HEK293T (cell line): Measurements from ENCODE around the gene FAM20C.

Experiments
- CTCF ChIA-PET: fragments of 350-600 bp; formaldehyde crosslinking; extraction: SDS; loops from one replicate; lab custom pipeline; 2021; ENCODE audit warnings: antibody characterized with exemption, inconsistent platforms; lab: Yijun Ruan, JAX
- POLR2A ChIA-PET: fragments of 350-600 bp; formaldehyde crosslinking; extraction: SDS; loops from one replicate; lab custom pipeline; 2020; ENCODE audit warnings: antibody characterized with exemption, inconsistent platforms; lab: Yijun Ruan, JAX
- DNase-seq: peaks from one replicate; pipeline ENCODE4 v3.0.0; 2012; ENCODE audit warnings: mixed read lengths; ENCODE audit errors: extremely low spot score
- ARNT ChIP-seq: fragments of 450-650 bp; IDR thresholded peaks from 2 replicates; pipeline ENCODE4 v1.6.1; 2017; ENCODE audit warnings: mild to moderate bottlenecking
- BHLHE40 ChIP-seq: fragments of 450-650 bp; IDR thresholded peaks from 2 replicates; pipeline ENCODE4 v1.6.1; 2016; ENCODE audit warnings: mild to moderate bottlenecking, moderate library complexity, borderline replicate concordance
- CTBP1 ChIP-seq: fragments of 450-650 bp; IDR thresholded peaks from 2 replicates; pipeline ENCODE4 v1.6.1; 2016; ENCODE audit warnings: borderline replicate concordance
- ELF4 ChIP-seq: fragments of 450-650 bp; IDR thresholded peaks from 2 replicates; pipeline ENCODE4 v1.6.1; 2017; ENCODE audit warnings: antibody characterized with exemption
- FOXA1 ChIP-seq: fragments of 450-650 bp; IDR thresholded peaks from 2 replicates; pipeline ENCODE4 v1.6.1; 2016; ENCODE audit warnings: mild to moderate bottlenecking
- FOXK2 ChIP-seq: fragments of 450-650 bp; IDR thresholded peaks from 2 replicates; pipeline ENCODE4 v1.6.1; 2016; ENCODE audit warnings: mild to moderate bottlenecking
- FOXM1 ChIP-seq: fragments of 450-650 bp; IDR thresholded peaks from 2 replicates; pipeline ENCODE4 v1.6.1; 2017; ENCODE audit warnings: mild to moderate bottlenecking, borderline replicate concordance
- HDGF ChIP-seq: fragments of 450-650 bp; IDR thresholded peaks from 2 replicates; pipeline ENCODE4 v1.6.1; 2017; ENCODE audit warnings: antibody characterized with exemption, borderline replicate concordance
- L3MBTL2 ChIP-seq: fragments of 450-650 bp; conservative IDR thresholded peaks from 2 replicates; pipeline ENCODE4 v1.6.1; 2016; ENCODE audit warnings: mild to moderate bottlenecking
- LEF1 ChIP-seq: fragments of 450-650 bp; IDR thresholded peaks from 2 replicates; pipeline ENCODE4 v1.6.1; 2017; ENCODE audit warnings: mild to moderate bottlenecking, borderline replicate concordance
- NFRKB ChIP-seq: fragments of 450-650 bp; IDR thresholded peaks from 2 replicates; pipeline ENCODE4 v1.6.1; 2016; ENCODE audit warnings: mild to moderate bottlenecking, moderate library complexity
- PKNOX1 ChIP-seq: fragments of 450-650 bp; IDR thresholded peaks from 2 replicates; pipeline ENCODE4 v1.6.1; 2016
- SP1 ChIP-seq: fragments of 450-650 bp; IDR thresholded peaks from 2 replicates; pipeline ENCODE4 v1.6.1; 2017
- SUZ12 ChIP-seq: fragments of 450-650 bp; IDR thresholded peaks from 2 replicates; pipeline ENCODE4 v1.6.1; 2016; ENCODE audit warnings: mild to moderate bottlenecking
- TARDBP ChIP-seq: fragments of 450-650 bp; IDR thresholded peaks from 2 replicates; pipeline ENCODE4 v1.6.1; 2016
- ZNF384 ChIP-seq: fragments of 450-650 bp; IDR thresholded peaks from 2 replicates; pipeline ENCODE4 v1.6.1; 2016

Gene FAM20C

GRCh38 chr7:247181-247580, 54.8 kb downstream of the FAM20C start:
- ChIA-PET CTCF (no interaction called here), POLR2A (no interaction called here)
- DNase-seq = no peak
- TF ChIP-seq ARNT (no peak), FOXK2 (no peak), BHLHE40 (no peak), CTBP1 (no peak), FOXA1 (no peak), ELF4 (no peak), PKNOX1 (no peak), SUZ12 (no peak), TARDBP (no peak), L3MBTL2 (no peak), SP1 (no peak), LEF1 (no peak), FOXM1 (no peak), HDGF (no peak), NFRKB (no peak), ZNF384 (no peak)

DNA sequence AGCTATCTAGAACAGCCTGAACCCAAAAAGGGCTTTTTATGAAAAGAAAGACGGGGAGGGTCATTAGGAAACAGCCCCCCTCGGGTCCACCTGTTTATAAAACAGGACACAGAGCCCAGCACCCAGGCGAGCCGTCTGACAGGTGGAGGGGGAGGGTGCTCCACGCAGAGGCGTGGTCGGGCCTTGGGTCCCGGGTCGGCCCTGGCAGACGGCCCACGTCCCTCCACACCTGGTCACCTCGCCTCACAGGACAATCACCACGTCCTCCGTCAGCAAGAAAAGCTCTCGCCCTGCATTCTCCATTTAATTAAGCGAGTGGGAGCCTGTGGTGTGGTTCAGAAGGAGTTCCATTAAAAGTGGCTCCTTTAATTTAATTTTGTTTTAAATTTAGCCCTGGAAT, 55.3 kb downstream of the FAM20C start:
- ChIA-PET POLR2A (no interaction called here), CTCF (no interaction called here)
- TF ChIP-seq SUZ12 = no peak
- TF ChIP-seq ELF4 = no peak
- no peak for TF ChIP-seq HDGF
- TF ChIP-seq BHLHE40 = no peak
- TF ChIP-seq TARDBP = no peak
- no peak for TF ChIP-seq NFRKB
- no peak for TF ChIP-seq SP1
- no peak for TF ChIP-seq ZNF384
- no peak for TF ChIP-seq L3MBTL2
- TF ChIP-seq FOXA1 = no peak
- TF ChIP-seq FOXK2 = no peak
- TF ChIP-seq CTBP1 = no peak
- no peak for DNase-seq

DNA sequence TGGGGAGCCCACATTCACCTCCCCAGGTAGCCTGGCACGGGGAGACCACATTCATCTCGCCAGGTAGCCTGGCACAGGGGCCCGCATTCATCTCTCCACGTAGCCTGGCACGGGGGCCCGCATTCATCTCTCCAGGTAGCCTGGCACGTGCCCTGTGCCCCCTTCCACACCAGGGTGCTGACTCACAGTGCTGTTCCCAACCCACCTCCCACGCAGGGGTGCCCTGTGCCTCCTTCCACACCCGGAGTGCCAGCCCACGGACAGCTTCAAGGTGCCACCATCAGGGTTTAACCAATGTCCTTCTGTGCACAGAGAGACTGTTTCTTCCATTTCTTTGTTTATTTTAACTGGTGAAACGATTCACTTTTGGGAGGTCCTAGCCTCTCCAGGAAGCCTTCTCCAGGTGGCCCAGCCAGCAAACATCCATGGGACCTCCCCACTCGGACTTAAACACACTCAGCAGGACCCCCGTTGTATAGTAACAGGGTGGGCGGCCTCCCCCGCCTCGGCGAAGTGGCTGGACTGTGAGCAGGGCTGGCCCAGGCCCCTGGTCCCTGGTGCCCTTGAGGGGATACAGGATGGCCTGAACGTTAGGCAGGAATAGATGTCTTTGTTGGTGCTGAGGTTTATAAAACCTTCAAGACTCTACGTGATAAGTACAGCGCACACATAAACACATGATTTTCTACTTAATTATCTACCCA, 56.5 kb downstream of the FAM20C start:
- DNase-seq = no peak
- TF ChIP-seq ELF4 = no peak
- no peak for TF ChIP-seq FOXA1
- no peak for TF ChIP-seq FOXK2
- TF ChIP-seq ARNT = no peak
- TF ChIP-seq NFRKB = no peak
- no peak for TF ChIP-seq SUZ12
- TF ChIP-seq BHLHE40 = no peak
- TF ChIP-seq PKNOX1 = no peak
- TF ChIP-seq L3MBTL2 = no peak
- no peak for TF ChIP-seq TARDBP
- TF ChIP-seq FOXM1 = no peak
- no peak for TF ChIP-seq HDGF
- TF ChIP-seq CTBP1 = no peak
- TF ChIP-seq SP1 = no peak
- CTCF ChIA-PET = no interaction called here
- POLR2A ChIA-PET = no interaction called here

DNA sequence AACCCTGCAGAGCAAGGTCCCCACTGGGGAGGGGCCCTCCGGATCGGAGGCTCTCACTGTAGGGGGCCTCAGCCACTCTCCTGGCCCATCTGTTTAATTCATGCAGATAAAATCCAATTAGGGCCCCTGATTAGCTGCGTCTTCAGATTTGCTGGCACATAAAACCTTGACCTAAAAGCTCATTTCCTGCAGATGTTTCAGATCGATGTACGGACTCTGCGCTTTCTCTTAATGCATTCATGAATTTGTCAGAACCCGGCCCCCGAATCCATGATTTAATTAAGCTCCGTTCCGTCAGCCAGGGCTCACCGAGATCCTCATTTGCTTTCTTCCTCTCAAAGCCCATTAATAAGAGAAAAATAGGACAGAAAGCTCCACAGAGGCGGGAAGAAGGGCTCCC, 57.6 kb downstream of the FAM20C start:
- CTCF ChIA-PET = no interaction called here
- POLR2A ChIA-PET = no interaction called here
- TF ChIP-seq FOXM1 = no peak
- TF ChIP-seq ZNF384 = no peak
- no peak for TF ChIP-seq TARDBP
- no peak for TF ChIP-seq L3MBTL2
- no peak for TF ChIP-seq FOXK2
- TF ChIP-seq HDGF = no peak
- no peak for TF ChIP-seq NFRKB
- no peak for TF ChIP-seq ELF4
- TF ChIP-seq SP1 = no peak
- DNase-seq = no peak

- ChIA-PET POLR2A (no interaction called here), CTCF (no interaction called here)
- no peak for DNase-seq
- no peak for TF ChIP-seq ZNF384
- no peak for TF ChIP-seq CTBP1
- TF ChIP-seq ELF4 = no peak
- TF ChIP-seq PKNOX1 = no peak
- TF ChIP-seq HDGF = no peak
- no peak for TF ChIP-seq ARNT
These were observed 58.2 kb downstream of the FAM20C start for GRCh38 chr7:250523-250922.

DNA sequence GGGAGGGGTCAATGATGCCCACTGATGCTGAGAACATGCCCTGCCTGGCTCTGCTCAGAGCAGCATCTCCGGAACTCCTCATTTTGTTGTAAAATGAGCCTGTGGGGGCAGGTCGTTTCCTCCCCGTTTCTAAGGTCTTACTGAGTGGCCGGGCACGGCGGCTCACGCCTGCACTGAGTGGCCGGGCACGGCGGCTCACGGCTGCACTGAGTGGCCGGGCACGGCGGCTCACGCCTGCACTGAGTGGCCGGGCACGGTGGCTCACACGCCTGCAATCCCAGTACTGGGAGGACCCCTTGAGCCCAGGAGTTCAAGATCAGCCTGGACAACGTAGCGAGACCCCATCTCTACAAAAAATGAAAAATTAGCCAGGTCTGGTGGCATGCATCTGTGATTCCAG, 58.6 kb downstream of the FAM20C start:
- DNase-seq = no peak
- POLR2A ChIA-PET = no interaction called here
- TF ChIP-seq ELF4 (no peak), LEF1 (no peak), FOXK2 (no peak), FOXM1 (no peak), SUZ12 (no peak), BHLHE40 (no peak), FOXA1 (no peak), ARNT (no peak), SP1 (no peak), ZNF384 (no peak), TARDBP (no peak), NFRKB (no peak), L3MBTL2 (no peak), PKNOX1 (no peak)
- CTCF ChIA-PET = no interaction called here
